GM21576 (cell line): ENCODE measurements around the gene PPP2R3B.

Experiments
- ATAC-seq: cut with Tn5 transposase; IDR thresholded peaks from one replicate; pipeline ENCODE4 v1.9.1; 2021; ENCODE audit warnings: mild to moderate bottlenecking, moderate library complexity; ENCODE audit not compliant: unreplicated experiment

The PPP2R3B gene

GRCh38 chrX:370963-371745, 15.6 kb downstream of the PPP2R3B start:
- ATAC-seq, result no peak

GRCh38 chrX:370244-370962, 16.3 kb downstream of the PPP2R3B start:
- no peak for ATAC-seq

GRCh38 chrX:369563-370101, 17.1 kb downstream of the PPP2R3B start:
- no peak for ATAC-seq

GRCh38 chrX:368811-369562, 17.7 kb downstream of the PPP2R3B start:
- no peak for ATAC-seq

DNA sequence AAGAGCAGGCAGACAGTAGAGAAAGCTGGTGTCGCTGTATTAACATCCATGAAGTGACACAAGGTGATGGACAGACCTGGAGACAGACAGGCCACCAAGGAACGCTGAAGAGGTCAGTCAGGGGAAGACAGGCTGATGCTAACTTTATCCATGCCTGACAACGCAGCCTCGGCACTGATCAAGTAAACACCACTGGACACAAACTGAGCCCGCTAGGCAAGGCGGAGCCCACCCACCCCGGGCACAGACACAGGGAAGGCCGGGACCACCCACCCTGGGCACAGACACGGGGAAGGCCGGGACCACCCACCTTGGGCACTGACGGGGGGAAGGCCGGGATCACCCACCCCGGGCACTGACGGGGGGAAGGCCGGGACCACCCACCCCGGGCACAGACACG, 18.8 kb downstream of the PPP2R3B start:
- ATAC-seq, result no peak

DNA sequence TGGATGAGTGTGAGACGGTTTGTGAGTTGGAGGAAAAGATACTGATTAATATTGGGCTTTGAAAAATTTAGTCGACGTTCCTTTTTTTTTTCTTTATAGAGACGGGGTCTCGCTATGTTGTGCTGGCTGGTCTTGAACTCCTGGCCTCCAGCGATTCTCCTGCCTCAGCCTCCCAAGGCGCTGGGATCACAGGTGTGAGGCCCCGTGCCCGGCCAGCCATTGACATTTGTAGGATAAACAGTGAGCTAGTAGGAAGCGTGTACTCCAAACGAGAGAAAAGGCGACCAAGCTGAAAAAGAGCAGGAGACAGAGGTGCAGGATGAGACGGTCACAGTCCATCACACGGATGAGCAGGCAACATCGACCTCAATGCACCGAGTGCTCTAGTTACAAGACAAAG, 19.4 kb downstream of the PPP2R3B start:
- ATAC-seq, result no peak

DNA sequence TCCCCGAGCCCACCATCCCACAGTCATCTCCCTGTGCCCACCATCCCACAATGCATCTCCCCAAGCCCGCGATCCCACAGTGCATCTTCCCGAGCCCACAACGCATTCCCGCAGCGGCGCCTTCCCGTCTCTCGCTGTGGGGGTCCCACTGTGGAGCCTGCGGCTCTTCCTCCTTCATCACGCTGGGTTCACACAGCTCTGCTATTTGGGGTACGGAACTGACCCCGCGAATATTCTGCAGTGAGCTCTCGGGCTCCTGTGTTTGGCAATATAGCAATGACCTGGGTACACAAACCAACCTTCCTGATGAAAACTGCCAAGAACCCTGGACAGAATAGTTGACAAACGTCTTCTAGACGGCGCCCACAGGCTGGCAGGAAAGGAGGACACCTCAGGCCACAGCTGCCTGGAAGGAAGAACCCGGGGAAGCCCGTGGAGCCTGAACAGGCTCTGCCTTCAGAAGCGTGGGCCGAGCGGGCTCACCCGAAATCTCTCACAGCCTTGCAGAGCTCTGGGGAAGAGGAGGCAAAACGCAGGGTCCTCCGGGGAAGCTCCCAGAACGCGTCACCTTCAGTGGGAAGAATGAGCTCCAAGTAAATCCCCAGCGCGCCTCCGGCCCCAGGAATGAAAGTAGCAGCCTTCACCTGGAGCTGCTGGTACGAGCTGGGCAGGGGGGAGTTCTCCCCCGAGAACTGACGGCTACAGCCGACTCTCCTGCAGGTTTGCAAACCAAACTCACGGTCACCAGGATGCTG, 22.9 kb downstream of the PPP2R3B start:
- ATAC-seq, result no peak

GRCh38 chrX:362937-363620, 23.6 kb downstream of the PPP2R3B start:
- ATAC-seq, result no peak

GRCh38 chrX:362351-362750, 24.4 kb downstream of the PPP2R3B start:
- ATAC-seq, result no peak

DNA sequence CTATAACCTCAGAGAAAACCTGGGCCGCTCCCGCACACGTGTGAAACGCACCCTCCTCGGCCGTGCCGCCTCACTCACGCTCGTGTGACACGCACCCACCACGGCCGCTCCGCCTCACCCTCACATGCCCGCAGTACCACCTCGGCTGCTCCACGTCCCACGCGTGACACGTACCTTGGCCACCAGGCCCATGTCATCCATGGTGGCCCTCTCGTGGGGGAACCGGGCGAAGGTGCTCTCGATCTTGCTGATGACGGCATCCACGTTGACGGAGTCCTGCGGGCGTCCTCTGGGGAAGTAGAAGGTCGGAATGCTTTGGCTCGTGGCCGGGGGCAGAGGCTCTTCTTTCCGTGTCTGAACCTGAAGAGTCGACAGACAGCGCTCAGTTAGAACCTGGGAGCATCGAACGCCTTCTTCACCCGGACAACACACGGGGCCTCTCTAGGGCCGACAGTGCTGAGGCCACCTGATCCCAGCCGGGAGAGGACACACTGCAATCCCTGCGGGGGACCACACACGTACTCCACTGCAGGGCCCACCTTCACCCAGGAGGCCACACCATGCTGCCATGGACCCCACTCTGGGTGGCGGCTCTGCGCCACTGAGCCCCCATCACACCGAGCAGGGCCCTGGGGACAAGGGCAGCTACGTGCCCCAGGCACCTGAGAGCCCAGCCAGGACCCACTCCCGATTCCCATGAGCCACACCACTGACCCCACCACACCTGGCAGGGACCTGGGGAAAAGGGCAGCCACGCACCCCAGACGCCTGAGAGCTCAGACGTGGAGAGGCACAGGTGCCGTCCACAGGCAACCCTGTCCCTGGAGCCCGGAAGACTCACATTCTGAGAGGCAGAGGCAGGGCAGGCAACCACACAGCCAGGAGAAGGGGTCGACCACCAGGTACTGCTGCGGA, 25.2 kb downstream of the PPP2R3B start:
- ATAC-seq, result no peak

DNA sequence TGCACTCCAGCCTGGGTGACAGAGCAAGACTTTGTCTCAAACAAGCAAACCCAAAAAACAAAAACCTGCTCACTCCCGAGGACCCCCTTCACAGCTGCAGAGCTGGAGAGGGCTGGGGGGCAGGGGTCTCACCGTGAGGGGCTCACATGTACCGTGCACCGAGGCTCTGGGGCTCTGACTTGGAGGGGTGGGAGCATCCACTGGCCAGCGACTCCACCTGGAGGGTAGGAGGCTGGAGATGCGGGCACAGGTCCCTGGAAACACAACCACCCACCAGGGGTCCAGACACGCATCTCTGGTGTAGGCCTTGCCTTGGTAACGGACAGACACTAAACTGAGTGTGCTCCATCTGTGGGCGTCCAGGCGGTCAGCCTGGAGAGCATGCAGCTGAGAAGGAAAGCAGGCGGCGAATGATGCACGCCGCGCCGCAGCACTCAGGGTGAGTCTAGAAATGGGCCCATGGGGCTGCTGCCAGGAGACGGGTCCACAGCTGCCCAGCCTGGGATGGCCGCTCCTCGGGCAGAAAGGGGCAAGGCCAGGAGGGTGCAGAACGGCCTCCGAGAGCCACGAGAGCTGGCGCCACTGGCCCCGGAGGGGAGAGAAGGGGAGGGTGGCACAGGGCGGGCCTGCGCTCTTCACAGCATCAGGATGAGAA, 26.1 kb downstream of the PPP2R3B start:
- no peak for ATAC-seq

- ATAC-seq, result no peak
These were observed 28.0 kb downstream of the PPP2R3B start for GRCh38 chrX:358651-359143.

DNA sequence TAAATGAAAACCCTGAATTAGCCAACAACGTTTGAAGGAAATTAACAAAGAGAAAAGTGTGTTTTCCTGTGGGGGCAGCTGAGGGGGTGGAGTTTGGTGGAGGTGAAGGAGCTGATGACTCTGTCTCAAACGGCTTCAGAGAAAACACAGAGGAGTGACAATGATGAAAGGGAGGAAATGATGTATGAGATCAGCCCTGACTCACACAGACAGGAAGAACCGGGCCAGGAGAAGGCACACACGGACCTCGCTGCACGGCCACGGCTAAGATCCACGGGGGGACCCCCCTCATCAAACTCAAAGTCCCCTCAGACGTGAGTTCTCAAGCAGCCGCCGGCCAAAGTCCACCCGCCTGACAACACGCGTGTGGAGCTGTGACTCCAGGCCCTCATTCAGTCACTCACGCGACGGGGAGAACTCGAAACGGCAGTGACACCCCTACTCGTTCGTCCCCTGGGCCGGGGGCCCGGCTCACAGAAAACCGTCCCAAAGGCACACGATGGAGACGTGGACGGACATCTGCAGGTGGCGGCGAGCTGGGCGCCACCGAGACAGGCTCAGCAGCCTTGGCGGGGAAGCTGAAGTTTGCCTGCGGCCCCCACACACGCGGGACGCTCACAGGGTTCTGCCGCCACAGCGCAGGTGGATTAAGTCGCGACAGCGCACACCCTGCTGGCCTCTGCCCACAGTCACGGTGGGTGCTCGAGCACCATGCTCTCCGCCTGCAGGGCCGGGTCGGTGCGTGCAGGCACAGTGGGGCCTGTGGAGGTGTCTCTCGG, 28.8 kb downstream of the PPP2R3B start:
- ATAC-seq, result no peak

GRCh38 chrX:357035-357692, 29.5 kb downstream of the PPP2R3B start:
- ATAC-seq, result no peak

GRCh38 chrX:356385-357034, 30.2 kb downstream of the PPP2R3B start:
- ATAC-seq, result no peak

DNA sequence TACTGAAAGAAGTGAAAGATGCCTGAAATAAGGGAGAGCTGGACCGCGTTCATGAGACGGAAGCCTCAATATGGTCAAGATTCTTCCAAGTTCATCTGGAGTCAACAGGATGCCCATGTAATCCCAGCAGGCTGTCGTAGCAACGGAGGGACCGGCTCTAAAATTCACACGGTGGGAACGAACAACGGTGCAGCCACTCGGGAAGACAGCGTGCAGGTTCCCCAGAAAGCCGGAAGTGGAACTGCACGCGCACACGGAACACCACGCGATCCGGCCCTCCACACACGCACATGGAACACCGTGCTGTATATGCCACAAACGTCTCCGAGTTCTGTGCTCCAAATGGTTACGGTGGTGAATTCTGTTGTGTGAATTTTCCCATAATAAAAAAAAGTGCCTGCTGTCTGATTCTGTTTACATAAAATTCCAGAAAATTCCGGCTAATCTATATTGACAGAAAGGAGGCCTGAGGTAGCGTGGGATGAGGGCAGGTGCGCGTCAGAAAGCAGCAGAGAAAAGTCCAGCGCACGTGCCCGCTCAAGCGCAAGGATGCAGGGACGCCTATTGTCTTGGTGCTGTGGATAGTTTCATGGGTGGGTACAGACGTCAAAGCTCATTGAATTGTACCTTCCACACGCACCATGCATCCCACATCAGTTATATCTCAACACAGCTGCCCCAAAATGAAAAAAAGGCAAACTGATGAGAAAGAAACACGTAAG, 31.2 kb downstream of the PPP2R3B start:
- ATAC-seq, result no peak
